NCI-H774 (cell line): ENCODE results near the gene ALDH3A1.
A peak's percentile ranks its signal among the peaks of the same experiment; 100 is the strongest.
"Not testable (repeated sequence)": the region's sequence is repeated elsewhere in the genome, so short reads cannot be mapped to it uniquely, and the experiment has no call there.

ENCODE experiments used
- DNase-seq: peaks from one replicate; lab custom pipeline; 2025; lab: John Stamatoyannopoulos, UW

The ALDH3A1 gene

DNA sequence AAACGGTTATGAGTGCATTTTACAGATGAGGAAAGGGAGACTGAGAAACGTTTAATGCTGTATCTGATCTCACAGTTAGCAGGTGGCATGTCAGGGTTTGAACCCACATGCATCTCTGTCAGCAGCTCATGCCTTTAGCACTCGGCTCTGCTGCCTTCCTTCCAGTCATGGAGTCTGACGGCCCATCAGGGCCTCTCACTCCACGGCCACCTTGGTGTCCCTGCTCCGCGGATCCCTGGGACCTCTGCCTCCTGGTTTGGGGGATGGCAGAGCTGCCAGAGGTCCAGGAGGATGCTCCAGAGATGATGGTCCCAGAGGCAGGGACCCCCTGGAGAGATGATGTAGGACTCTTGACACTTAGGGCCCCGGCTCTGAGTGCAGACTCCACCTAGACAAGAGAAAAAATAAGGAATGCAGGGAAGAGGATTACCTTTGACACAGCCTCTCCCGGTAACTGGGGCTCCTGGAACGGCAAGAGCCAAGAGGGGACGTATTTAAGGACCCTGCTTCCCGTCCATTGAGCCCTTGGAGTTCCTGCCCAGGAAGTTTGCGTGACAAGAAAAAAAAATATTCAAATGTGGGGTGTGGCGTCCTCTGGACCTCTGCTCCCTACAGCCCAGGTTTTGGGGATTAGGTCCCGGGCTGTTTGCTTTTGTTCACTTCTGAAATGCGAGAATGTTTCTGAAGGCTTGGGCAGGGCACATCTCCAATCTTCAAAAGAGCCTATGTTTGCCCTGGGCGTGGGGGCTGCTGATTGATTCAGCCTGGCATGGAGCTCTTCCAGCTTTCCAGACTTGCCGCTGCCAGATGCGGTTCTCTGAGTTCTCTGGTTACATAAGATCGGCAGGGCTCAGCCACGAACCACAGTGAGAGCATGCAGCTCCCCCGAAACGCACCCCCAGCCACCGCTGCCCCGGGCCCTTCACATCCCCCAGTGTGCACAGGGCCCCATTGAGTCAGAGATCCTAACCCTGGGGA, at the start of gene ALDH3A1:
Gene ALDH3A1, minus strand, starts transcription at position 470 of the 978 bp plus-strand sequence. CDS start 3,169 bp downstream, outside the sequence.
- DNase-seq = no peak

DNA sequence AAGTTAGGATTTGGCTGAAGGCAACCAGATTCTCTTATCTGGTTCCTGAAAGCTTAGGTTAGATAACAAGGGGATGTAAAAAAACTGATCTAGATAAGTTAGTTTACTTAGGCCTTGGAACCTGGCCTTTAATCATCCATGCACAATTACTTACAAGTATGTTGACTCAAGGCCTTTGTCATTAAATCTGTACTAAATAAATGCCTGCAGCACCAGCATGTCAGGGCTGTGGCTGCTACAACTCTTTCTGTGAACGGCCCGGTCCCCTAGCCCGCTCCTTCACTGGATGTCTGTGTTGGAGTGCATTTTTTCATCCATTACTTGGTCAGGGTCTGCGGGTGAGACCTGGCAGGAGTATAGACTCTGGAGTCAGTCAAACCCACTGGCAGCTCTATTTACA, 48.4 kb upstream of the ALDH3A1 start:
- DNase-seq = no peak

DNA sequence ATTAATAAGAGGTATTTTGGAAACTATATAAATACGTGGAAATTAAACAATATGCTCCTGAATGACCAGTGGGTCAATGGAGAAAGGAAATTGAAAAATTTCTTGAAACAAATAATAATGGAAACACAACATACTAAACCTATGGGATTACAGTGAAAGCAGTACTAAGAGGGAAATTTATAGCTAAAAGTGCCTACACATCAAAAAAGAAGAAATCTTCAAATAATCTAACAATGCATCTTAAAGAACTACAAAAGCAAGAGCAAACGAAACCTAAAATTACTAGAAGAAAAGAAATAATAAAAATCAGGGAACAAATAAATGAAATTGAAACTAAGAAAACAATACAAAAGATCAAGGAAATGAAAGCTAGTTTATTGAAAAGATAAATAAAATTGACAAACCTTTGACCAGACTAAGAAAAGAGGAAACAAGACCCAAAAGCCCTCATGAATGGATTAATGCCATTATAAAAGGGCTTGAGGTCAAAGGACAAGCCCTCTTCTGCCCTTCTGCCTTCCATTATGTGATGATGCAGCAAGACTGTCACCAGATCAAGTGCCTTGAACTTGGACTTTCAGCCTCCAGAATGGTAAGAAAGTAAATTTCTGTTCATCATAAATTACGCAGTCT, 43.9 kb upstream of the ALDH3A1 start:
- no peak for DNase-seq

DNA sequence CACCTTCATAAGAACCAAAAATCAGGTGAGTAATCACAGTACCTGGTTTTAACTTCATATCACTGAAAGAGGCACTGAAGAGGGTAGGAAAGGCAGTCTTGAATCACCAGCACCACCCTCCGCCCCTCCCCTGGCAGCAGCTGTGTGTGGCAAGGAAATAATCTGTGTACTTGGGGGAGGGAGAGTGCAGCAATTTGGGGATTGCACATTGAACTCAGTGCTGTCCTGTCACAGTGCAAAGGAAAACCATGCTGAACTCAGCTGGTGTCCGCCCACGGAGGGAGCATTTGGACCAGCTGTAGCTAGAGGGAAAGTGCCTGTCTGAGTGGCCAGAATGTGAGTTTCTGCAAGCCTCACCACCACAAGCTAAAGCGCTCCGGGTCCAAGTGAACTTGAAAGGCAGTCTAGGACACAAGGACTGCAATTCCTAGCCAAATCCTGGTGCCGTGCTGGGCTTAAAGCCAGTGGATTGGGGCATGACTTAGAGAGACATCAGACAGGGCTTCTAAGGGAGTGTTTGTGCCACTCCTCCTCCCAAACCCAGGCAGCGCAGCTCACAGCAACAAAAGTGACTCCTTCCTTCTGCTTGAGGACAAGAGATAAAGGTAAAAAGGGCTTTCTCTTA, 39.7 kb upstream of the ALDH3A1 start:
- DNase-seq = no peak

DNA sequence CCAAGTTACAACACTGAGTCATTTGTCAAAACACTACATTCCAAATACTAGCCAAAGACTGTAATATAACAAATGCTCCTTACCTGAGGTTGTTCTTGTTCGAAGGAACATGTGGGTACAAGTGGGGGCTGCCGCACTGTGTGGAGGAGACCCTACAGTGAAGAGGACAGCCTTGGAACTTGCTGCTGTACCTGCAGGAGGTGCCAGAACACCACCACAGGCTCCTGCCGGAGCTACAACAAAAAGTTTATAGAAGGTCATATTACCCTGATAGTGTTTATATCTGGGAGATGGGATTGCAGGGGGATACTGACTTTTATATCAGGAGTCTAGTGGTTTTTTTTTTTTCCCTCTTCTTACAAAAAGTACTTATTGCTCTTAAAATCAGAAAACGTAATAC, 37.8 kb upstream of the ALDH3A1 start:
- DNase-seq = no peak

DNA sequence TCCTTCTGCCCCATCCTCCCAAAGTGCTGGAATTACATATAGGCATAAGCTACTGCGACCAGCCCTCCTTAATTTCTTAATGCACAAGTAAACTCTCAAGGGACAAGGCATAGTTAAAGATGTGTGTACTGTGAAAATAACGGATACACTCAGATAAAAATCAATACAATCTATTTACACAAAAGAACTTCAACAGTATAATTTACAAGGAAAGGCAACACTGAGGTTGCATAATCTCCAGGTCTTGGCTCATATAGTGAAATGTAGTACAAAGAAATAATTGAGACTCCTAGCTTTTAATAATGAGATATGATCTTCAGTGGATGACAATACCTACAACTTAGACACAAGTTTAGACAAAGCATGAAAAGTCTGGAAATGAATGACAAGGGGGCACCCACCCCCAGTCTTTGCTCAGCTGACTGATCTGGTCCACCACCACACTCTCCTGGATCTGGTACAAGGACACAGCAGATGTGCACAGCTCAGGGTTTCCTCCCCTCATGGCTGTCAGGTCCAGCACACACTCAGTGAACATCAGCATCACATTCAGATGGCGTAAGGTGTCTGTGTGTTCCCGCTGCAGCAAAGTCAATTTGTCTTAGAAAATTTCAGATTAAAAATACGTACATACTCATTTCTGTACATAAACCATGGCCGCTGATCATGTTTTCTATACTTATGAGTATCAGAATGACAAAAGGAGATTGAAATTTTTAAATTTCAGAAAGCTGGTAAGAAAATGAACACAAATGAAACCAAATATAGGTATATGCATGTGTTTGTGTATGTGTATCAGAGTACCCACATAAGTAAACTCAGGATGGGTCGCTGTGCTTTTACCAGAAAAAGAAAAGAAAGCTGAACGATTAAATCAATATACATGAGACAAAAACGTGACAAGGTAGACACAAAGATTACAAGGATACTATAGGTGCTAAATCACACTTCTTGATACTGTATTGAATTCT, 33.7 kb upstream of the ALDH3A1 start:
- no peak for DNase-seq

DNA sequence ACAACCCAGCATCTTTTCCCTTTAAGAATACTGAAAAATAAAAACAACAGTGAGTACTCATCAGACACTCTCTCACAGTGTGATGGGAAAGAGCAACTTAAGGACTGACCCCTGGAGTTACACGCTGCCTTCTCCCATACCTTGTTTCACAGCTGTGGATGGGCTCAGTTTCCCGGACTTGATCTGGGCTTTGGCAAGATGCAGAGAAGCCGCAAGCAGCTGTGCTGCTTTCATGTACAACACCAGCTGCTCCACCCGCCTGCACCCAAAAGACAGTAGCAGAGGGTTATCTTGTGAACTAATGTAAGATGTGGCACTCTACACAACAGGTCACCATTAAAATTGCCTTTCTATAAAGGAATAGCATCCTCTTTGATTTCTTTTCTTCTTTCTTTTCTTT, 32.7 kb upstream of the ALDH3A1 start:
- DNase-seq = no peak

DNA sequence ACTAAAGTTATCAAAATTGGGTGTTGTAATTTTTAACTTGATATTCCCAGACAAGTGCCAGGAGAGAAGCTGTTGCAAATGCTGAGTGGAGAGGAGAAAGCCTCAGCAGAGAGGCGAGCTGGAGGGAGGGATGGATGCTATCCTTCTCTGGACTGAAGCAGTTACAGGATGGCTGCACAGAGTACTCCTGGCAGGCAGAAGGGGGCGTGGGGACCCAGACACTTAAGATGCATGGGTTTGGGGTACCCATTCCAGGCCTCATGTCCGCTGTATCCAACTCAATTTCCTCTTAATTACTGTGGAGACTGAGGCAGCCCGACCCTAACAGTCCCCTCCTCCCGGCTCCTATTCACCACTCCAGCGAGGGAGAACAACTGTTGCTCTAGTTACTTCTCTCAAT, 25.4 kb upstream of the ALDH3A1 start:
- no peak for DNase-seq

DNA sequence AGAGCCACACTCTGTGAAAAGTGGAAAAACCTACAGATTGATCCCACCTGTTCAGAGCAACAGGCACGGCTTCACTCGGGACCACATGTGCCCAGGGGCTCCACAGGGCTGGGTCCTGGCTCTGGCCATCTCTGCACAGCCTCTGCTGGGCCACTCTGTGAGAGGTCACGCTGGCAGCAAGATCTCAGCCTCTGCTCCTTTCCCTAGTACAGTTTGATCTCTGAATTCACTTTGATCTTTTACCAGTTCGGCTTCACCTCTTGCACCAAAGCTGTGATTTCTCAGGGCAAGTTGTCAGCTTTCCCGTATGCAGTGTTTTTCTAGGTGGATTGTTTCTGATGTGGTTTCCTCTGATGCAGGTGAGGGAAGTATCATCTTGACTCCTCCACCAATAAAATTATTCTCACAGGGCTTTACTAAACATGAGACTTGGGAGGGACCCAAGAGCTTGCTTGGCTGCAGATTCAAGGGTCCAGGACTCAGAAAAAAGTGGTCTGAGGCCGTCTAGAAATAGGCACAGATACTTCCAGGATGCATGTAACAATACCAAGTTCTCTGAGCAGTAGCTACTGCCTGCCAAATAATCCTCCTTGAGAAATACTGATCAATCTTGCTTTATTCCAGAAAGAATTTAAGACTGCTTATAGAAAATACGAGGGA, 24.0 kb upstream of the ALDH3A1 start:
- DNase-seq = no peak

DNA sequence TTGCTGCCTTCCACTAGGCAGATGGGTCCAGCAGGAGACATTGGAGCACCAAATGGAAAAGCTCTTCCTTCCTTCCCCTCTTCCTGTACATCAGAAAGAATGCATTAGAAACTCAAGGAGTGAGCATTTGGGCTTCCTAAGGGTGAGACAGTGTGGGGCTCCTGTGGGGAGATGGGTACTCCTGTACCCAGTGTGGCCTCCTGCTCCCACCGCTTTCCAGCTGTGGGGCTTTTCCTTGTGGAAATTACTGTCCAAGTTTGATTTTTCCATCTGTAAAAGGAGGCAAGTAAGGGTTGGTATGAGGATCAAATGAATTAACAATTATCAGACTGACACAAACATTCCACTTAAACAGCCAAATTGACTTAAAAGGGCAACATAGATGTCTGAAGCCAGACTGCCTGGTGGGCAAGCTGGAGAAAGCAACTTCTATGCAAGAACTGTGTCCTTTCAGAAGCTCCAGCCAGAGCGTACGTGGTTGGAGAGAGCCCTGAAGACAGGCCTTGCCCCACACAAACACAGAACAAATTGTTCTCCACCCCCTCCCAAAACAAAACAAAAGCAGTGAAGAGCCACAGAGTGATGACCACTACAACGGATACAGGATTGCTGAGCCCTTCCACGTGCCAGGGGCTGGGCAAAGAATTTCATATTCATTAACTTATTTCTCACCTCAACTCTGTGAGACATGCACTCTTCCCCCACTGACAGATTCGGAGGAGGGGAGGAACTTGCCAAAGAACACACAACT, 23.1 kb upstream of the ALDH3A1 start:
- DNase-seq = no peak

DNA sequence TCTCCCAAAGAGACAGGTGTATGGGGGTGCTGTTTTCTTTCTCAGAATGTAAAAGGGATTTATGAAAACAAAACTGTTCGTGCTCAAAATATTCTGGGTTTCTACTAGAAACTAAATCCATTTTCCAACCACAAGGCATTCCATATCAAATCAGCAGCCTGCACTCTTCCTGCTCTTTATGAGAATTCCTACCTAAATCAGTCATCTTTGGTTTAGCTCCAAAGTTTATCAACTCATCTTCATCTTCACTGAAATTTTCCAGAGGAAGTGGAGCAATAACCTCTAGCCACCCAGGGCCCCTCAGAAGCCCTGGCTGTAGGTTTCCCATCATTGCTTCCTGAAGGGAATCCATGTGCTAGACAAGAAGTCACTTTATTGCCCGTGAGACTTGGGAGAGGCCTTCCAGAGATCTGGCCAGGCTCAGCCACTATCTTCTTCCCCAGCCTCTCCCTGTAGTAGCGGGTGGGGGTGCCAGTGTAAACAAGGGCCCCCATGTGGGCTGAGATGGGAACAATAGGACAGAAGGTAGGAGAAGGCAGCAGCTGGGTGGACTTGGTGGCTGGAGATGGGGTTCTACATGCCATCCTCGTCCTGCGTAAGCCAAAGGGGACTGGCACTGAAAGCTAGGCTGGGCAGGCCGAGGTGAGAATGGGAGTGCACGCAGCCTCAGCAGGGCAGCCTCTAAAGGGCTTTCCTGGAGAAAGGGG, 22.0 kb upstream of the ALDH3A1 start:
- DNase-seq = no peak

DNA sequence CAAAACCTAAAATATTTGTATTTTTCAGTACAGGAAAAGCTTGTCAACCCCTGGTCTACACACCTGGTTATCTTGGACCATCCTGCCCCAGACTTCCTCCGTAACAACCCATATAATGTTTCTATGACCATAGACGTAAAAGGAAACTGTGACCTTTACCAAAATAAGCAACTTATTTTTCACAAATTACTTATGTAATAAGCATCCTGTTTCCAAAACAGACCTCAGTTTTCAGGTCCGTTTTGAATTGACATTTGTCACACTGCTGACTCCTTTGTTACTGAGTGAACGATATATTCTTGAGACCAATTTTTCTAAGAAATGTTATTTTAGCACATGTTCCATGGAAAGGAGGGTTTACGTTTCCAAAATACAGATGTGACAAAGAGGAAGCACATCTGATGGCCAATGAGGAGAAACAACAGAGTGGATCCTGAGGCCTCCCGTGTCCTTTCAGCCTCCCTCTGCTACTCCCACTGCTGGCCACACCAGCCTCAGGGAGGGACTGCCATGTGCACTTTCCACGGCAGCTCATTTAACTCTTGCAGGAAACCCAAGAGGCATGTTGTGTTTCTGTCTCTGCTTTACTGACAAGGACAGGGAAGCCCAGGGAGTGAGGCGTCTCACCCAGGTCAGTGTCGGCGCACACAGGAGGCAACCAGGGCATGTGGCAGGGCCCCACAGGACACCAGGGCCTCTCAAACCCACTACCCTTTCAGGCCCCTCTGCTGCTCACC, 20.1 kb upstream of the ALDH3A1 start:
- no peak for DNase-seq

DNA sequence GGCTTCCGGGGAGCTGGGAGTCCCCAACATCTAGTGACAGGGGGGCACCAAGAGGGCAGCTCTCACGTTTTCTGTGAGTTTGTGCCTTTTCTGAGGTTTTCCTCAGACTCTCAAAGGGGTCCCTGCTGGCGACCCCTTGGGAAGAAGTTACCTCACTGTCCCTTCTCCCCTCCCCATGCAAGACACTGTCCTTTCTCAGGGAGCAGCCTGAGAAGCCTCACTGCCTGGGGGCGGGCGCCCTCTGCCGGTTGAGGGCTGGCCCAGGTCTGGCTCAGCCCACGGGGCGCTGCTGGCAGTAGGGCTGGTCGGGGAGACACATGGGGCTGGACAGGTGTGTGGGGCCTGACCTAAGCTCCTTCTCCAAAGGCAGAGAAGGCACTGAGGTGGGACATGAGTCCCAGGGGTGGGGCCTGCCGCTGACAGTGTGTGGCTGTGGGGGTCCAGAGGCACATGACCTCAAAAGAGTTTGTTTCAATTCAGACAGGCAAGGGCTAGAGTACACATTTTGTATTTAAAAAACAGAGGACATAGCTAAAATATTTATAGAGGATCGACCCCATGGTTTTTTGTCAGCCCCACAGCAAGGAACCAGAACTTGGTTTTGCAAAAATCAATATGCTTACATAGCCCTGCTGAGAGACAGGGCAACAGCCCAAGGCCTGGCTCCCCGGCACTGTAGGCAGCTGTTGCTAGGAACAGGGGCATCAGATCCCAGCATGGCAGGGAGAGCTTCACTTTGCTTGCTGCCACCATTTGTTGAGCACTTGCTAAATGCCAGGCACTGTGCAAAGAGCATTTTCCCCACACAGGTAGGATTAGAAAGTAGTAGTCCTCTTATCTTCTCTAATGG, 18.5 kb upstream of the ALDH3A1 start:
- DNase-seq = peak; percentile 32

DNA sequence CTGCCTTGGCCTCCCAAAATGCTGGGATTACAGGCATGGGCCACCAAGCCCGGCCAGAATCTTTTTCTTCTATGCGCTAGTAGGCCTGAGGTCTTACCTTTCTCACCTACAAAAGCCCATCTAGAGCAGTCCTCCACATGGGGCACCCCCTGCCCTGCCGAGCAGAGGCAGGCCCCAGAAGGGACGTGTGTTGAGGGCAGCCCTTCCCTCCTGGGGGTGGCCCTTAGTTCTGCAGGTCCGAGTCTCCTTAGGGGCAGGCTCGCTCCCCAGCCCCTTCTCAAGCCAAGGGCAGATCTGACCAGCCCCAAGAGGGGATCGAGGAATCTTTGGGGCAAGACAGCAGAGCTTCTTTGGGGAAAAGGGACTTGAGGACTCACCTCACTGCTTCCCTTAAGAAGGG, 17.9 kb upstream of the ALDH3A1 start:
- no peak for DNase-seq

DNA sequence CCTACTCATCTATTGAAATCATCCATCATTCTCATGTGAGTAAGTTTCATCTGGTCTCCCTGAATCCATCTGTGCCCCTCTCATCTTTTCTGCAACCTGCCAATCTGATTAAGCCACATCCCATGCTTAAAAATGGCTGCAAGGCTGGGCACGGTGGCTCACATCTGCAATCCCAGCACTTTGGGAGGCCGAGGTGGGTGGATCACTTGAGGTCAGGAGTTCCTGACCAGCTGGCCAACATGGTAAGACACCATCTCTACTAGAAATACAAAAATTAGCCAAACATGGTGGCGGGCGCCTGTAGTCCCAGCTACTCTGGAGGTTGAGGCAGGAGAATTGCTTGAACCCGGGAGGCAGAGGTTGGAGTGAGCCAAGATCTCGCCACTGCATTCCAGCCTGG, 15.9 kb upstream of the ALDH3A1 start:
- DNase-seq = not testable (repeated sequence)

DNA sequence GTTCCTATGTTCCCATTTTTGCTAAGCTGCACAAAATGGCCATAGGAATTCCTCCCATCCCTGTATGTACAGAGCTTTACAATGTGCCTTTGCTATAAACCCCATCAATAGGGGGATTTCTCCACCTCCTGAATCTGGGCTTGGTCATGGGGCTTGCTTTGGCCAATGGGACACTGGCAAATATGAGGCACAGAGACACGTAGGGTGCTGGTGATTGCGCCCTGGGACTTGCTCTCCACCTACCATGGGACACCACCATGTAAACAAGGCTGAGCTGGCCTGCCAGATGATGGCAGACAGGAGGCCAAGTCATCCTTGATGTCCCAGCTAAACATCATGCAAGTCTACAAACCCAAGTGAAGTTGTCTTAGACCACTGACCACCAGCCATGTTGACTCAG, 15.3 kb upstream of the ALDH3A1 start:
- DNase-seq = no peak

DNA sequence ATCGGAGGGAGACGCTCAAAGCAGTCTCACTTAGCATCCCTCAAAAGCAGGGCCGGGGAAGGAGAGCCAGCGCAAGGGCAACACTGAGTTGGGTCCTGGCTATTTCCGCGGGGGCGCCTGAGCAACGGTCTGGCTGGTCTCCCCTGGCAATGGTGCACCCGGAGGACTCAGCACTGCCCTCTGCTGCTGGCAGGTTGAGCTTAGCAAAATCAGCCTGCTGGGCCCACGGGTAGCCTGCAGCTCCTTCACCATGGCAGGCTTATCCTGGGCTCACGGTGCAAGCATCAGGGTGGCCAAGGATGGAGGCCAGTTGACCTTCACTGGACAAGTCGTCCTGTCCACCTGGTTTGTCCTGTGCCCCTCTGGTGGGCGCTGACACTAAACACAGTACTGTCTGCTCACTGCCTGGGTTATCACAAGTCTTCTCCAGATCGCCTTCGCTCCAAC, 14.4 kb upstream of the ALDH3A1 start:
- DNase-seq = no peak

DNA sequence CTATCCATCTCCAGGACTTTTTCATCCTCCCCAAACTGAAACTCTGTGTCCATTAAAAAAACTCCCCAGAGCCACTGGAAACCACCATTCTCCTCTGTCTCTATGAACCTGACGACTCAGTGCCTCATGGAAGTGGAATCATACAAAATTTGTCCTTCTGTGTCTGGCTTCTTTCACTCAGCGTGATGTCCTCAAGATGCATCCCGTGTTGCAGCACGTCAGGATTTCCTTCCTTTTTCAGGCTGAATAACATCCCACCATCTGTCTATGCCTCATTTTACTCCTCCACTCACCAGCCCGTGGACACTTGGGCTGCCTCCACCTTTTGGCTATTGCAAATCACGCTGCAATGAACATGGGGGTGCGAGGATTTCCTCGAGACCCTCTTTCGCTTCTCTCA, 12.6 kb upstream of the ALDH3A1 start:
- DNase-seq = no peak
